Measurements from ENCODE around the gene FGFR3.
A peak's percentile ranks its signal among the peaks of the same experiment; 100 is the strongest.
"Not testable (repeated sequence)": the region's sequence is repeated elsewhere in the genome, so short reads cannot be mapped to it uniquely, and the experiment has no call there.

The FGFR3 gene

DNA sequence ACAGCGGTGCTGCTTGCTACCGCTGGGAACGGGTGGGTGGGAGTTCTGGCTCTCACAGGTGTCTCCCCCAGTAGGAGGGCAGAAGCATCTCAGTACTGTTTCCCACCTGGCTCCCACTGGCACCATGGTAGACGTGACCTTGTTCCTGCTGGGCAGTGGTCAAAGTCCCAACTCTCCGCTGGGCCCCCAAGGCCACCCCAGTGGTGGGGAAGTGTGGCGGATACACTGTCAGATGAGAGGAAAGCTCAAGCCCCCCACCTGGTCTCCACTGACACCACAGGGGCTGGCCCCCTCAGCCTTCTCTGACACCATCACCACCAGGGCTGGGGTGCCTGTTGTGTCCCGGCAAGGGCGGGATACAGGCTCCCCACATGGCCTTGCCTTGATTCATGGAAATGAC lies 38.2 kb downstream of the FGFR3 start:
- Mint-ChIP-seq H3K27ac (ENCODE audit: low read depth) (no peak overlapping the region), H3K27me3 (no peaks in the 10 kb centered on the region), H3K4me3 (no peak overlapping the region), H3K4me1 (peaks cover 15% of the 10 kb centered on the region), H3K36me3 (ENCODE audit: insufficient read depth) (peaks cover 17% of the 10 kb centered on the region), H3K9me3 (no peaks in the 10 kb centered on the region)
- DNase-seq (ENCODE audit: low spot score in 2 of 2) (no peak), ATAC-seq (replicated peaks; ENCODE audit: extremely low read depth, poor library complexity, severe bottlenecking) (no peak)

DNA sequence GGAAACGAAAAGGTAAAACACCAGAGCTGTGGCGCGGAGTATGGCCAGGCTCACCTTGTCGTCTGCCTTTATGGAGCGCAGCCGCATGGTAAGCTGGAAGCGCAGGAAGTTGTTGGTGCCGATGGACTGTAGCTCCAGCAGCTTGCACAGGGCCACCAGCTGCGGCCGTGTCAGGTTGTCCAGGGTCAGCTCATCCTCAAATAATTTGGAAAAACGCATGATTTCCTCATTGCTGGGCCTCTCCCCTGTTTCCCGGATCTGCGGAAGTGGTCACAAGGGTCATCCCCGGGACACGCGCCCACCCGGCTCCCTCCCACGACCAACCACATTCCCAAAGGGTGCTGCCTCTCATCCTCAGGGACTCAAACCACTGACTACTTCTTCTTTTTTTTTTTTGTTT lies 39.6 kb downstream of the FGFR3 start:
- H3K9me3 Mint-ChIP-seq: no peaks in the 10 kb centered on the region
- H3K4me1 Mint-ChIP-seq: peaks cover 8% of the 10 kb centered on the region
- no peak for DNase-seq (ENCODE audit: low spot score in 2 of 2)
- ATAC-seq (replicated peaks; ENCODE audit: extremely low read depth, poor library complexity, severe bottlenecking): no peak
- no peak overlapping the region for H3K27ac Mint-ChIP-seq (ENCODE audit: low read depth)
- peaks cover 25% of the 10 kb centered on the region for H3K36me3 Mint-ChIP-seq (ENCODE audit: insufficient read depth)
- no peak overlapping the region for H3K4me3 Mint-ChIP-seq
- H3K27me3 Mint-ChIP-seq: no peaks in the 10 kb centered on the region

DNA sequence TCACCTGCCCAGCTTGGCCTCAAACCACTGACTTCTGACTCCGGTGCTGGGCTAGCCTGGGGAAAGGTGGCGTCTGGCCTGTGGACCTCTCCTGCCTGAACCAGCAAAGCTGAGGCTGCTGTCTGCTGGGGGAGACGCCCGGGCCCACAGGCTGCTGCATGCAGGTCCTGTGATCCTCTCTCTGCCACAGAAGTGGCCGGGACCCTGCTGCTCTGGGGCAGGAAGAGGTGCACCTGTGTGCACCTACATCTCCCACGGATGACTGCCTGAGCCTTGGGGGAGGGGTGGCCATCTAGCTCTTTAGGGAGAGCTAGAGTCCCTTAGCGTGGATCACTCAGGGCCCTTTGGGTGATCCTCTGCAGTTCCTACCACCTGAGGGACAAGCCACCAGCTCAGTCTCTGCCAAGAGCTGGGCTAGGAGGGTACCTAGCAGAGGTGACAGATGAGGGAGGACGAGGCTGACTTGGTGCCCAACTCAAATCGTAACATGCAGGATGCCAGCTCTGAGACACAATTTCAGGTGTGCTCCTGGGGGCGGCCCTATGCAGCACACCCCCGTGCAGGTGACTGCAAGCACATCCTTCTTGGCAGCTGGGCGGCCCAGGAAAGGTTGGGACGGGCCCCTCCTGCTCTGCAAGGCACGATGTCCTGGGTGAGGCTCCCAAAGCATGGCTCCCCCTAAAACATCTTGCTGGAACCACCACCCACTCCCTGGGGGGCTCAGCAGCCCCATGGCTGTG lies 40.4 kb downstream of the FGFR3 start:
- no peaks in the 10 kb centered on the region for H3K27me3 Mint-ChIP-seq
- DNase-seq (ENCODE audit: low spot score in 2 of 2) (no peak), ATAC-seq (replicated peaks; ENCODE audit: extremely low read depth, poor library complexity, severe bottlenecking) (no peak)
- H3K36me3 Mint-ChIP-seq (ENCODE audit: insufficient read depth): peaks cover 29% of the 10 kb centered on the region
- no peak overlapping the region for H3K4me3 Mint-ChIP-seq
- H3K9me3 Mint-ChIP-seq: no peaks in the 10 kb centered on the region
- H3K4me1 Mint-ChIP-seq: peaks cover 8% of the 10 kb centered on the region
- no peak overlapping the region for H3K27ac Mint-ChIP-seq (ENCODE audit: low read depth)

DNA sequence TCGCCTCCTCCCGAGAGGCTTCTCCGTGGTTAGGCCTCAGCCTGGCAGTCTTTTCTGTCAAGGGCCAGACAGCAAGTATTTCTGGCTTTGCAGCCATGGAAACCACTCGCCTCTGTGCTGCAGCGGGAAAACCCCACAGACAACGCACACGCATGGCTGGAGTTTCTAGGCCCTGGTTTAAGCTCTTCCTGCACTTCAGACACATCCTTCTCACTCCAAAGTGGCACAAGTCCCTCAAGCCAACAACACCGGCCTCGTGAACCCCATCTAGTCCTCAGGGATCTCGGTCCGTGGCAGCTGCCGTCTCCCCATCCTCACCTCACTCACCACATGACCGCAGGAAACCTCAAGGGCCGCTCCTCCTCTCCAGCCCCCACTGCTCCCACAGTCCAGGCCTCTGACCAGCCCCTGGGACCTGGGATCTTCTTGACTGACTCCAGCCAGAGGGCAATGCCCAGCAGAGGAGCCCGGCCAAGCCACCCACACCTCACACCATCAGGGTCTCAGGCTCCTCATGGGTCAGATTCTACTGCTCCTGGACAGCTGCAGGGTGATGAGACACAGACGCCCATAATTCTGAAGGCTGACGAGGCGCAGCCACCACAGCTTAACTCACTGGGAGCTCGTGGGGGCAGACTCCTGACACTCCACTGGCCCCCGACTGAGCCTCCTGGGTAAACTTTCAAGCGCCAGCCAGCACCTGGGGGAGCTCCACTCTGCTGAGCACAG lies 41.1 kb downstream of the FGFR3 start:
- Mint-ChIP-seq H3K9me3 (no peaks in the 10 kb centered on the region), H3K4me1 (peaks cover 11% of the 10 kb centered on the region), H3K36me3 (ENCODE audit: insufficient read depth) (peaks cover 31% of the 10 kb centered on the region), H3K27me3 (no peaks in the 10 kb centered on the region), H3K4me3 (no peak overlapping the region), H3K27ac (ENCODE audit: low read depth) (peak overlapping the region; percentile 24)
- ATAC-seq (replicated peaks; ENCODE audit: extremely low read depth, poor library complexity, severe bottlenecking): no peak
- no peak for DNase-seq (ENCODE audit: low spot score in 2 of 2)

DNA sequence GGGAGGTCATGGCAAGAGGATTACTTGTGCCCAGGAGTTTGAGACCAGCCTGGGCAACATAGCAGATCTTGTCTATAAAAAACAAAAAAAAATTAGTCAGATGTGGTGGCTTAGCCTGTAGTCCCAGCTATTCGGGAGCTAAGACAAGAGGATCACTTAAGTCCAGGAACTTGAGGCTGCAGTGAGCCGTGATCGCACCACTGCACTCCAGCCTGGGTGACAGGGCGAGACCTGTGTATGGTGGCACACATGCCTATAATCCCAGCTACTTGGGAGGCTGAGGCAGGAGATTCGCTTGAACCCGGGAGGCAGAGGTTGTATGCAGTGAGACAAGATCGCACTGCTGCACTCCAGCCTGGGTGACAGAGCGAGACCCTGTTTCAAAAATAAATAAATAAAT lies 42.7 kb downstream of the FGFR3 start:
- H3K4me1 Mint-ChIP-seq; DNase-seq (ENCODE audit: low spot score in 2 of 2); H3K27ac Mint-ChIP-seq (ENCODE audit: low read depth); H3K9me3 Mint-ChIP-seq; H3K27me3 Mint-ChIP-seq; H3K4me3 Mint-ChIP-seq; ATAC-seq (replicated peaks; ENCODE audit: extremely low read depth, poor library complexity, severe bottlenecking): not testable (repeated sequence)
- peaks cover 32% of the 10 kb centered on the region for H3K36me3 Mint-ChIP-seq (ENCODE audit: insufficient read depth)

DNA sequence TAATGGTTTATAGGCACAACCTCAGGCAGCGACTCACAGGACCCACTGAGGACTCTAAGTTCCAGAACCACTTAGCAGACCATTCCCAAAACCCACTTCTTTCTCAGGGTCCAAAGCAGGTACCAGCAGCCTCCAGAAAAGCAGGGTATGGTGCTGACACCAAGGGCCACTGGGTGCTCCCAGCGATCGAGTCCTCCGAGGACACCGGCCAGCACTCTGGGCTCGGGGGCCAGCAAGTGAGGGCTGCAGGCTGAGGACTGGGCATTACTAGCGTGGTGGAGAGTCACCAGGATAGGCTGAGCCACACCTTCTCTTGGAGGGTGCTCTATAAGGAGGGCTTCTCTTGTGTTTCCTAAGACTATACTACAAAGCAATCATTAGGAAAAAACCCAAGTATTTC lies 43.6 kb downstream of the FGFR3 start:
- no peak for ATAC-seq (replicated peaks; ENCODE audit: extremely low read depth, poor library complexity, severe bottlenecking)
- H3K36me3 Mint-ChIP-seq (ENCODE audit: insufficient read depth): peaks cover 34% of the 10 kb centered on the region
- DNase-seq (ENCODE audit: low spot score in 2 of 2): no peak
- H3K27ac Mint-ChIP-seq (ENCODE audit: low read depth): no peak overlapping the region
- peaks cover 7% of the 10 kb centered on the region for H3K4me1 Mint-ChIP-seq
- H3K9me3 Mint-ChIP-seq: no peaks in the 10 kb centered on the region
- H3K27me3 Mint-ChIP-seq: no peaks in the 10 kb centered on the region
- H3K4me3 Mint-ChIP-seq: no peak overlapping the region

DNA sequence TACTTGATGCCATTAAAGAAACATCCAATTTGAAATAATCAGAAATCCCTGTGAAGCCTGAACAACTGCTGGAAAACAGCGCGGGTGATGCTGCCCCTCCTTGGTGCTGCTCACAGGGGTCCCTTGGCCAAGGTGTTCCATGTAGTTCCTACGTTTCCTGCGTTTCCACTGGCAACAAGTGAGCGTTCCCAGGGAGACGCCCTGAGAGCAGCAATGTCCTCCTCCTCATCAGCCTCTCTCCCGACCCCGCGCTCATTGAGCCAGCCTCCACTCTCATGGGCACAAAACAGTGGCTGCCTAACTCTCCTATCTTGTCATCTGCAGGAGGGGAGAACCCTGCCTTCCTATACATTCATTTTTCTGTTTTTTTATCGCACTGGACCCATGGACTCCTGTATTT lies 44.0 kb downstream of the FGFR3 start:
- peaks cover 10% of the 10 kb centered on the region for H3K4me1 Mint-ChIP-seq
- H3K27ac Mint-ChIP-seq (ENCODE audit: low read depth): no peak overlapping the region
- no peak overlapping the region for H3K4me3 Mint-ChIP-seq
- no peak for ATAC-seq (replicated peaks; ENCODE audit: extremely low read depth, poor library complexity, severe bottlenecking)
- H3K27me3 Mint-ChIP-seq: no peaks in the 10 kb centered on the region
- peaks cover 31% of the 10 kb centered on the region for H3K36me3 Mint-ChIP-seq (ENCODE audit: insufficient read depth)
- no peaks in the 10 kb centered on the region for H3K9me3 Mint-ChIP-seq
- DNase-seq (ENCODE audit: low spot score in 2 of 2): no peak

DNA sequence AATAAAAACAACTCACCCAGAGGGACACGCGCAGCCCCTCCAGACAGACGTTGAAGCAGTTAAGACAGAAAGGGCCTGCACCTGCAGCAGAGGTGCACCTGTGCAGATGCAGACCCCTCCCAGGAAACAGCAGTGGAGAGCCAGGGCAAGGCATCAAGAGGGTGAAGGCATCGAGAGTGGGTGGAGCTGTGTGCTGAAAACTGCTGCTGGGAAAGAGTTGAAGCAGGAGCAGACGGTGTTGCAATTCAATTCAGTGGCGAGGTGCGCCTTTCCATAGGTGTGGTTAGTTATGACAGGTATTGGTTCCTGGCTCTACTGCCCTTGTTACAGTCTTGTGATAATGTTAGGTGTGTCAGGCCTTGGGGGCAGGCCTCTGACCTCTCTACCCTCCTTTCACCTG lies 46.2 kb downstream of the FGFR3 start:
- Mint-ChIP-seq H3K27me3 (no peaks in the 10 kb centered on the region), H3K4me1 (peaks cover 28% of the 10 kb centered on the region), H3K27ac (ENCODE audit: low read depth) (no peak overlapping the region), H3K4me3 (no peak overlapping the region), H3K36me3 (ENCODE audit: insufficient read depth) (peaks cover 36% of the 10 kb centered on the region), H3K9me3 (no peaks in the 10 kb centered on the region)
- DNase-seq (ENCODE audit: low spot score in 2 of 2): no peak
- no peak for ATAC-seq (replicated peaks; ENCODE audit: extremely low read depth, poor library complexity, severe bottlenecking)

DNA sequence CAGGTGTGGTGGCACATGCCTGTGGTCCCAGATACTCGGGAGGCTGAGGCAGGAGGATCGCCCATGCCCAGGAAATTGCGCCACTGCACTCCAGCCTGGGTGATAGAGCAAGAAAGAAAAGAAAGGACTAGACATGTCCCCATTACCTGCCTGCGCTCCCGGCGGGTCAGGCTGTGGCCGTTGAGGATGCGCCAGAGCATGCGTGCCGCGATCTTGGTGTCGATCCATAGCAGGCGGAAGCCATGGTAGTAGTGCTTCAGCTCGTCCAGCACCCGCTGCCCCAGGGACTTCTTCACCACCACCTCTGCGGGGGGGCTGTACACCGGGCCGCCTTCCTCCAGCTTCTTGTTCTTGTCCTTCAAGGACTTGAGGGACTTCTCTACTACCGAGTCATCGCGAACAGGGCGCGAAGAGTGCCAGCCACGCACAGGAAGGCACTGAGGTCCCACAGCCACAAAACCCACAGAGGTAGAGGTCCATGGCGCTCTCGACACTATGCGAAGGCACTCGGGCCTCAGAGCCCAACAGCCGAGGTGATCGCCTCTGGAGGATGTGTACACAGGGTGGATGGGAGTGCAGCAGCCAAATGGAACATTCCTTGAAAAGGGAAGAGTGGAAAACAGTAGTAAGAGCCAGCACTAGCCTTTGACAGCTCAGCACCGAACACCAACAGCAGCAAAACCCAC lies 48.3 kb downstream of the FGFR3 start:
- H3K27me3 Mint-ChIP-seq: no peaks in the 10 kb centered on the region
- peak overlapping the region; percentile 74 for H3K27ac Mint-ChIP-seq (ENCODE audit: low read depth)
- H3K4me1 Mint-ChIP-seq: peaks cover 28% of the 10 kb centered on the region
- DNase-seq (ENCODE audit: low spot score in 2 of 2): no peak
- no peaks in the 10 kb centered on the region for H3K9me3 Mint-ChIP-seq
- peaks cover 44% of the 10 kb centered on the region for H3K36me3 Mint-ChIP-seq (ENCODE audit: insufficient read depth)
- no peak overlapping the region for H3K4me3 Mint-ChIP-seq
- no peak for ATAC-seq (replicated peaks; ENCODE audit: extremely low read depth, poor library complexity, severe bottlenecking)

DNA sequence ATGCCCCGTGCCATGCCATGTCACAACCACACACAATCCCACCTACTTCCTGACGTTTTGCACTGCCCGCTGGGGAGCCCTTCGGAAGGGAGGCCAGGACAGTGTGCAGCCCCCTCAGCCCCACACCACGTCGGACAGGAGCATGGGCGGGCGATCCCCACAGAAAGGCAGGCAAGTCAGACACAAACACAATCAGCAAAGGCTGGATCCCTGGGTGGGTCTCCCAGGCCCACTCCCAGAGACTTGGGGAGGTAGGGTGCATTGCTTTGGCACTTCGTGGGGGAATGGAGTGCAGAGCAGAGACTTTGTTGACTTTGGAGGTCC lies 48.8 kb downstream of the FGFR3 start:
- Mint-ChIP-seq H3K27me3 (no peaks in the 10 kb centered on the region), H3K27ac (ENCODE audit: low read depth) (peak overlapping the region; percentile 74), H3K4me3 (no peak overlapping the region), H3K4me1 (peaks cover 28% of the 10 kb centered on the region), H3K9me3 (no peaks in the 10 kb centered on the region), H3K36me3 (ENCODE audit: insufficient read depth) (peaks cover 44% of the 10 kb centered on the region)
- no peak for ATAC-seq (replicated peaks; ENCODE audit: extremely low read depth, poor library complexity, severe bottlenecking)
- no peak for DNase-seq (ENCODE audit: low spot score in 2 of 2)

DNA sequence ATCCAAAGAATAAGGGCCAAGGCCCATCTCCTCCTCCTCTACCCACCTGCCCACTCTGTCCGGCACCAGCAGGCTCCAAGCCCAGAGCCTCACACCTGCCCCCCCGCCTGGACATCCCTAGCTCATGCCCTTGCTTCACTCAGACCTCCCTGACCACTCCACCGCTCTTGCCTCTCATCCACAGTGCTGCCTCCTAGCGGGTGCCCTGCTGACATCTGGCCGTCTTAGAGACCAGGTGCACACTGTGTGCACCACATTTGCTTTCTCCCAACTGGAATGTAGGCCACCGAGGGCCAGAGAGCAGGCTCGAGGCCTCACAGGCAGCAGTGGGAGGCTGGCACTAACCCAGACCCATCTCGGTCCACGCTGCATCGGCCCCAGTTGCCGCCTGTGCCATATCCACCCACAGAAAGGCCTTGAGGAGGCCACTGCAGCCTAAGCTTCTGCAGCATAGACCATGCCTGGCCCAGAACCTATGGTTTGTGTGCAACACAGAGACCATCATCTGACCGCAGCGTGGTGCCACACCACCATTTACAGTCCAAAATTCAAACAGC lies 49.3 kb downstream of the FGFR3 start:
- Mint-ChIP-seq H3K27ac (ENCODE audit: low read depth) (peak overlapping the region; percentile 74), H3K36me3 (ENCODE audit: insufficient read depth) (peaks cover 44% of the 10 kb centered on the region), H3K4me3 (no peak overlapping the region), H3K27me3 (no peaks in the 10 kb centered on the region), H3K9me3 (no peaks in the 10 kb centered on the region), H3K4me1 (peaks cover 28% of the 10 kb centered on the region)
- DNase-seq (ENCODE audit: low spot score in 2 of 2) (no peak), ATAC-seq (replicated peaks; ENCODE audit: extremely low read depth, poor library complexity, severe bottlenecking) (no peak)

DNA sequence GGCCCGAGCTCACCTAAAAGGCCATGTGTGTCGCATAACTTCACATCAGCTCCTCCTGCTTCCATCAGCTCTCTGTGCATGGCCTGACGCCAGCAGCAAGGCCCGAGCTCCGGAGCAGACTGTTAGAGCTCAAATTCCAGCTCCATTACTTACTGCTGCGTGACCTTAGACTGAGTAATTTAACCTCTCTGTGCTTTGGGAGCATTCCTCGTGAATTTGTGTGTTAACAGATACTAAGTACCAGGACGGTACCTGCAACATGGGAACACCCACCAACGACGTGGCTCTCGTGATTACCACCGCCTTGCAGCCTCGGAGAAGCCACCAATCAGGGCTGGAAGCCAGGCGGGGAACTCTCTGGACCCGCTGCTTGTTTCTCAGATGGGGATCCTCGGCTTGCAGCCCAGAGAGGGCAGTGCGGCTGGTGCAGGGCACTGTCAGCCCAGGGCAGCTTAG lies 49.9 kb downstream of the FGFR3 start:
- Mint-ChIP-seq H3K27ac (ENCODE audit: low read depth) (no peak overlapping the region), H3K4me1 (peaks cover 28% of the 10 kb centered on the region), H3K27me3 (no peaks in the 10 kb centered on the region), H3K36me3 (ENCODE audit: insufficient read depth) (peaks cover 42% of the 10 kb centered on the region), H3K4me3 (no peak overlapping the region), H3K9me3 (no peaks in the 10 kb centered on the region)
- ATAC-seq (replicated peaks; ENCODE audit: extremely low read depth, poor library complexity, severe bottlenecking) (no peak), DNase-seq (ENCODE audit: low spot score in 2 of 2) (no peak)

All from central memory CD8-positive, alpha-beta T cell (primary cell).